GM23248 (cell line): Measurements from ENCODE around the gene MAPT.

Source experiments
- EZH2 ChIP-seq: fragments of 200-600 bp; sonication (generic); IDR thresholded peaks from 2 replicates; pipeline ENCODE4 v1.6.1; 2018; ENCODE audit warnings: antibody characterized with exemption, mild to moderate bottlenecking; ENCODE audit not compliant: insufficient read depth, poor library complexity, severe bottlenecking
- EZH2phosphoT487 ChIP-seq: fragments of 200-600 bp; sonication (generic); IDR thresholded peaks from 2 replicates; pipeline ENCODE4 v1.6.1; 2018; ENCODE audit warnings: antibody characterized with exemption, moderate library complexity, mild to moderate bottlenecking, low read depth; ENCODE audit not compliant: insufficient read depth

DNA sequence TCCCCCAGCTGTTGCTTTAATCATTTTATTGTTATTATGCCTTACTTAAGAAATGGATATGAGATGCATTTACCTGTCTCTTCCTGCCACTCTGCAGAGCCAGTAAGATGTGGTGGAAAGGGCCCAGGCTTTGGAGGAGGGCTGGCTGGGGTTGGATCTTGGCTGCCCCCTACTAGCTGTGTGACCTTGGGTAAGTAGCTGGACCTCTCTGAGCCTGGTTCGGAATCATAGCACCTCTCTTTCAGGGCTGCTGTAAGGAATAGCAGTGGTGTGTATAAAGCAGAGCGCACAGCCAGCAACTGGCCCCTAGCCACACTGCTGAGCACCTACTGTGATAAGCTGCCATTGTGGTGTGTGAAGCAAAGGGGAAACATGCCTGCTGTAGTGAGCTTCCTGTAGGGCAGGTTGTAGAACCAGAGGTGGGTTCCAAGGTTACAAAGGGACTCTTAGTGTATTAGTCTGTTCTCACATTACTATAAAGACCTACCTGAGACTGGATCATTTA, 23.9 kb downstream of the MAPT start:
- TF ChIP-seq EZH2 (no peak), EZH2phosphoT487 (no peak)
